Activated T-helper 9 cell treated with anti-CD3 and anti-CD28 coated beads, Interleukin-2, amount 50 U/mL, for 16 hours (primary cell): ENCODE data around the gene ATP8B3.

ENCODE experiments used
- DNase-seq: peaks from one replicate; pipeline ENCODE4 v3.0.0-alpha.2; 2020; ENCODE audit warnings: low read depth

The ATP8B3 gene

GRCh38 chr19:1756705-1757465 lies 55.2 kb downstream of the ATP8B3 start:
- DNase-seq = no peak

- DNase-seq = no peak
Measured at GRCh38 chr19:1756264-1756663, 55.8 kb downstream of the ATP8B3 start.

GRCh38 chr19:1755467-1756171 lies 56.5 kb downstream of the ATP8B3 start:
- DNase-seq = no peak

GRCh38 chr19:1754636-1755466 lies 57.2 kb downstream of the ATP8B3 start:
- no peak for DNase-seq

- no peak for DNase-seq
Measured at GRCh38 chr19:1754018-1754635, 57.9 kb downstream of the ATP8B3 start.

GRCh38 chr19:1752757-1753728 lies 59.0 kb downstream of the ATP8B3 start, which contains the start of gene ONECUT3:
Gene ONECUT3 (plus strand): TSS chr19:1753506. CDS start chr19:1753663, 157 bp downstream.
- no peak for DNase-seq

GRCh38 chr19:1752009-1752756 lies 59.9 kb downstream of the ATP8B3 start:
- no peak for DNase-seq

GRCh38 chr19:1751367-1752008 lies 60.6 kb downstream of the ATP8B3 start:
- no peak for DNase-seq

GRCh38 chr19:1750343-1751021 lies 61.6 kb downstream of the ATP8B3 start:
- no peak for DNase-seq

- no peak for DNase-seq
Measured at GRCh38 chr19:1749373-1750342, 62.4 kb downstream of the ATP8B3 start.

GRCh38 chr19:1748873-1749341 lies 63.2 kb downstream of the ATP8B3 start:
- DNase-seq = no peak

GRCh38 chr19:1748115-1748872 lies 63.8 kb downstream of the ATP8B3 start:
- DNase-seq = no peak

- peak; percentile 17 for DNase-seq
Measured at GRCh38 chr19:1747285-1748114, 64.6 kb downstream of the ATP8B3 start.

GRCh38 chr19:1746401-1747284 lies 65.4 kb downstream of the ATP8B3 start:
- DNase-seq = no peak

GRCh38 chr19:1745589-1746031 lies 66.5 kb downstream of the ATP8B3 start:
- DNase-seq = no peak
